Epithelial cell of proximal tubule (primary cell): ENCODE results near the gene ZNF341. TPM values are rescaled to one million over a fixed set of nuclear protein-coding genes. Genes with fewer than 3 reads are reported as not detected.

Experiments used
- DNase-seq: peaks from one replicate; pipeline ENCODE4 v3.0.0-alpha.2; 2011; ENCODE audit warnings: low read depth
- H3K4me3 ChIP-seq: 2 replicates; pipeline ENCODE4 v1.5.1; 2011; ENCODE audit warnings: low read depth, mild to moderate bottlenecking, low read length
- total RNA-seq: library from RNA; depleted of rRNA; stranded (reverse); fragments of >200 nt; gene quantifications from 2 replicates; pipeline ENCODE4 v1.2.3, GENCODE V29; 2015
- TF ChIP-seq, protein P1 (sequence below): conservative IDR thresholded peaks from 2 replicates; pipeline ENCODE4 v1.5.1; 2012; ENCODE audit warnings: low read depth, mild to moderate bottlenecking, low read length

ZNF341 gene
- total RNA-seq, 1 donor from 2014 or later: 2.1 TPM

DNA sequence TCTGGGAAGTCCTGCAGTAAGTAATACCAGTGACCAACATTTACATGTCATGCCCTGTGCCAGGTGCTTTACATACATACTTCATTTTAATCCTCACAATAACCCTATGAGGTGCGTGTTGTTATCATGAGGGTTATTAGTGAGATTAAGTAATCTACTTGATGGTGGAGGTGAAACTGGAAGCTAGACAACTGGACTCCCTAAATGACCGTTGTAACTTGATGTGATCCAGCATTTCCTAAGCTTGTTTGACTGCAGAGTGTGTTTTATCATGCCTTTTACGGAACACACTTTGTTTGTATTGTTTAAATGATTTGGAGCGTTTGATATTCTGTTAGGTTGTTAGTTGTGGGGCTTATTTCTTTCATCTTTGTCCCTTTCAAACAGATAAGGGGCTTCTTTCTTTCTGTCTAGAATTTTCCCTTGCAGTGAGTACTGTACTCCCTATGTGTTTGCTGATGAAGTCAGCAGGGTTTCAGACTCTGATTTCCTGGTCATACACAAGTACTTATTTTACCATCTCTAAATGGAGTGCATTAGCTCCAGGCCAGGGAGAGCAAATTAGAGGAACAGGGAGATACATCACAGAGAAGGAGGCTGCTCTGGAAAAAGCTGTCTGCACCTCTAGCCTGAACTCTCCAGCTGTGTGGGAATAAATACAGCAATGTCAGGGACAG is 109.1 kb downstream of the ZNF341 start:
- DNase-seq: no peak
- no peak overlapping the region for H3K4me3 ChIP-seq
- TF ChIP-seq, protein P1, sequence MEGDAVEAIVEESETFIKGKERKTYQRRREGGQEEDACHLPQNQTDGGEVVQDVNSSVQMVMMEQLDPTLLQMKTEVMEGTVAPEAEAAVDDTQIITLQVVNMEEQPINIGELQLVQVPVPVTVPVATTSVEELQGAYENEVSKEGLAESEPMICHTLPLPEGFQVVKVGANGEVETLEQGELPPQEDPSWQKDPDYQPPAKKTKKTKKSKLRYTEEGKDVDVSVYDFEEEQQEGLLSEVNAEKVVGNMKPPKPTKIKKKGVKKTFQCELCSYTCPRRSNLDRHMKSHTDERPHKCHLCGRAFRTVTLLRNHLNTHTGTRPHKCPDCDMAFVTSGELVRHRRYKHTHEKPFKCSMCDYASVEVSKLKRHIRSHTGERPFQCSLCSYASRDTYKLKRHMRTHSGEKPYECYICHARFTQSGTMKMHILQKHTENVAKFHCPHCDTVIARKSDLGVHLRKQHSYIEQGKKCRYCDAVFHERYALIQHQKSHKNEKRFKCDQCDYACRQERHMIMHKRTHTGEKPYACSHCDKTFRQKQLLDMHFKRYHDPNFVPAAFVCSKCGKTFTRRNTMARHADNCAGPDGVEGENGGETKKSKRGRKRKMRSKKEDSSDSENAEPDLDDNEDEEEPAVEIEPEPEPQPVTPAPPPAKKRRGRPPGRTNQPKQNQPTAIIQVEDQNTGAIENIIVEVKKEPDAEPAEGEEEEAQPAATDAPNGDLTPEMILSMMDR: no peak

DNA sequence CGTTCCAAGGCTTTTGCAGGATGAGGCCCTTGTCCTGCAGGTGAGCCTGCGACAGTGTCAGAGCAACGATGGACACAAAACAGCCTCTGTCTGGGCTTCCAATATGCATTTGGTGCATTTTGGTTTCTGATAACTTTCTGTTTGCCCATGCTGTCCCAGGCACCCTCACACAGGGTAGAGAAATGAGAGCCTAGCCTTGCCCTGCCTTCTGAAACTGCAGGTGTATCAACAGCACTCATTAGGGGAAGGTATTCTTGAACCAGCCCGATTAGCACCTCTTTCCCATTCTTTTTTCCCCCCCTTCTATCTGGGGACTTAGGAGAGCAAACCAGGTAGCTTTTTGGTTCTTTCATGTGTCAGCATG is 109.6 kb downstream of the ZNF341 start:
- H3K4me3 ChIP-seq: no peak overlapping the region
- no peak for DNase-seq
- TF ChIP-seq, protein P1: no peak

Other genes starting within 250 kb of the ZNF341 start
- 3.3 and 8.4 TPM in 2 replicates for gene CBFA2T2, start 241.9 kb upstream of the ZNF341 start, total RNA-seq
- not detected in 2 replicates for gene C20orf144, start 69.7 kb upstream of the ZNF341 start, total RNA-seq
- gene ACTL10, start 65.1 kb upstream of the ZNF341 start, total RNA-seq: 2.2 TPM in 2 replicates
- gene NECAB3, start 57.6 kb upstream of the ZNF341 start, total RNA-seq: 13.2 and 26.9 TPM in 2 replicates
- gene E2F1, start 45.6 kb upstream of the ZNF341 start, total RNA-seq: 17.1 and 35.0 TPM in 2 replicates
- 2.1 and 2.5 TPM in 2 replicates for gene PXMP4, start 11.7 kb upstream of the ZNF341 start, total RNA-seq
- 41.3 and 59.0 TPM in 2 replicates for gene CHMP4B, start 79.4 kb downstream of the ZNF341 start, total RNA-seq